GM18861 (cell line): ENCODE results near the gene AP4E1.
"Not testable (repeated sequence)": the region's sequence is repeated elsewhere in the genome, so short reads cannot be mapped to it uniquely, and the experiment has no call there.

Experiments
- ATAC-seq: cut with Tn5 transposase; IDR thresholded peaks from one replicate; pipeline ENCODE4 v1.9.1; 2021; ENCODE audit not compliant: unreplicated experiment

Gene AP4E1

DNA sequence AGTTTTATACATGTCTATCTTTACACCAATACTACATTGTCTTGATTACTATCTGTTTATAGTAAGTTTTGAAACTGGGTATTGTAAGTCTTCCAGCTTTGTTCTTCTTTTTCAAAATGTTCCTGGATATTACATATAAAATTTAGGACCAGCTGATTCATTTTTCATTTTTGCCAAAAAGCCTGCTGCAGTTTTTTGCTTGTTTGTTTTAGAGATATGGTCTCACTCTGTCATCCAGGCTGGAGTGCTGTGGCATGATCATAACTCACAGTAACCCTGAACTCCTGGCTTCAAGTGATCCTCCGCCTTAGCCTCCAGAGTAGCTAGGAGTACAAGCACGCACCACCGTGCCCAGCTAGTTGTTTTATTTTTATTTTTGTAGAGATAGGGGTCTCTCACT is 20.4 kb upstream of the AP4E1 start:
- ATAC-seq: no peak

DNA sequence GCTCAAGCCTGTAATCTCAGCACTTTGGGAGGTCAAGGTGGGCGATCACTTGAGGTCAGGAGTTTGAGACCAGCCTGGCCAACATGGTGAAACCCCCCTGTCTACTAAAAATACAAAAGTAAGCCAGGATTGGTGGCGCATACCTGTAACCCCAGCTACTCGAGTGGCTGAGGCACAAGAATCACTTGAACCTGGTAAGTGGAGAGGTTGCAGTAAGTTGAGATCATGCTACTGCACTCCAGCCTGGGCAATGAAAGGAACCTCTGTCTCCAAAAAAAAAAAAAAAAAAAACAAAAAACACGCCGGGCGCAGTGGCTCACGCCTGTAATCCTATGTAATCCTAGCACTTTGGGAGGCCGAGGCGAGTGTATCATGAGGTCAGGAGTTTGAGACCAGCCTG is 18.9 kb upstream of the AP4E1 start:
- ATAC-seq: no peak

- ATAC-seq: no peak
These were observed 17.7 kb upstream of the AP4E1 start for GRCh38 chr15:50890751-50891150.

GRCh38 chr15:50891159-50891558 is 17.3 kb upstream of the AP4E1 start:
- ATAC-seq: no peak

DNA sequence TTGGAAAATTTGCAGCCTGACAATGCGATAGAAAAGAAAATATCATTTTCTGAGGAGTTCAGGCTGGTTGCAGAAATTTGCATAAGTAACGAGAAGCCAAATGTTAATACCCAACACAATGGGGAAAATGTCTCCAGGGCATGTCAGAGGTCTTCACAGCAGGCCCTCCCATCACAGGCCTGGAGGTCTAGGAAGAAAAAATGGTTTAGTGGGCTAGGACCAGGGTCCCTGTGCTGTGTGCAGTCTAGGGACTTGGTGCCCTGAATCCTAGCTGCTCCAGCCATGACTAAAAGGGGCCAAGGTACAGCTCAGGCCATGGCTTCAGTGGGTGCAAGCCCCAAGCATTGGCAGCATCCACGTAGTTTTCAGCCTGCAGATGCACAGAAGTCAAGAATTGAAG is 14.5 kb upstream of the AP4E1 start:
- ATAC-seq: no peak

DNA sequence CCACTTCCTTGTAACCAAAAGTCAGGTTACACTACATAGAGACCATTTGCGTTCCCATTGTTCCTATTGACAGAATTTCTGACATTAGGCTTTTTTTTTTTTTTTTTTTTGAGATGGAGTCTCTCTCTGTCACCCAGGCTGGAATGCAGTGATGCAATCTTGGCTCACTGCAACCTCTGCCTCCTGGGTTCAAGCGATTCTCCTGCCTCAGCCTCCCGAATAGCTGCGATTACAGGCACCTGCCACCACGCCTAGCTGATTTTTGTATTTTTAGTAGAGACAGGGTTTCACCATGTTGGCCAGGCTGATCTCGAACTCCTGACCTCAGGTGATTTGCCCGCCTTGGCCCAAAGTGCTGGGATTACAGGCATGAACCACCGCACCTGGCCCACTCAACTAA is 7.1 kb upstream of the AP4E1 start:
- ATAC-seq: not testable (repeated sequence)

GRCh38 chr15:50904211-50904610 is 4.3 kb upstream of the AP4E1 start:
- ATAC-seq: no peak

GRCh38 chr15:50905055-50905454 is 3.4 kb upstream of the AP4E1 start:
- ATAC-seq: no peak

GRCh38 chr15:50906954-50907600 is 1.4 kb upstream of the AP4E1 start:
- peak; percentile 67 for ATAC-seq

DNA sequence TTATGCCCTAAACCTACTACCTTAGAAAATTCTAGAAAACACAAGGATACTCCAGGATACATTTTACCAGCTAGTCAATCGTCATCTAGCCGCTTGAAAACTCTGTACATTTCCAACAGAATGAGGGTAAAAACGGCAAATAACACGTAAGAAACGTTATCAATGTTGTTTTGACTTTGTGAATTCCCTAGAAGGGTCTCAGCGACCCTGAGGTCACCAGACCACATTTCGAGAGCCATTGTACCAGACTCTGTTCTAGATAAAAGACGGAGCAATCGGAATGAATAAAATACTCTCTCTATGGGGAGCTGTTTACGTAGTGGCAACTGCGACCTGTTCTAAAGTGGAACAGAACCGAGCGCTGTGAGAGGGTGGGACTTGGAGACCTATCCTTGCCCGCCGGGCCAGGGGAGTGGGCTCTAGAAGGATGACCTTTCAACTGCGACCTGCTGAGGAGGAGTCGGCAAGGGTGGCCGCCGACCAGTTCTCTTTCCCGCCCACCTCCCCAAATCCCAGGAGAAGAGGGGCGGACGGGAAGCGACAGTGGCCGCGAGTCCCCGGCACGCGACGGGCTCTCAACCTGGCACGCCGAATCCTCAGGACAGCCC is 778 bp upstream of the AP4E1 start:
- ATAC-seq: peak; percentile 8

GRCh38 chr15:50909010-50909317 is 481 bp downstream of the AP4E1 start:
- ATAC-seq: no peak

DNA sequence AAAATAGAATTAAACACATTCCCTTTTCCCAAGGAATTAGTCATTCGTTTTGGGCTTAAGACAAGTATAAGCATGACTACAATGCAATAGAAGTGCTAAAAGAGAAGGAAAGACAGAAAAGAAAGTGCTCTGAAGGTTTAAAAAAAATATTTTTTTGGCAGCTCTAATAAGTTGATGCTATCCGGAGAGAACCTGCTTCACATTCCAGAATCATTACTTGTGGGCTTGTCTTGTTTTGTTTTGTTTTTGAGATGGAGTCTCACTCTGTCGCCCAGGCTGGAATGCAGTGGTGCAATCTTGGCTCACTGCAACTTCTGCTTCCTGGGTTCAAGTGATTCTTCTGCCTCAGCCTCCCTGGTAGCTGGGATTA is 1.9 kb downstream of the AP4E1 start:
- ATAC-seq: not testable (repeated sequence)

DNA sequence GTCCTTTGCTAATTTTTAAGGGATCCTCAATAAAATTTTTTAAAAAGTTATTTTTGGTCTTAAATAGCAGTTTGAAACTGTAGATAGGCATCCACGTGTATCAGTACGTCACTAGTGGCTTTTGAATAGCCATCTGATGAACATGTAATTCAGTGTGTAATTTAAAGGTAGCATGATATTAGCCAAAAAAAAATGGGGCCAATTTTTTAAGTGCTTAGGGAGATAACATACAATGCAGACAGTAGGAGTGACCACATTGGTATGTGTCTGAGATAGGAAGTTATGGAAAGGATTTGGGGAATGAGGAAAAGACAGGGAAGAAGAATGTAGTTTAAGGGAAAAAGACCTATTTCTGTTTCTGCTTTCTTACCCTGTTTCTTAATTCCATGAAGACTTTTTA is 2.5 kb downstream of the AP4E1 start:
- no peak for ATAC-seq

DNA sequence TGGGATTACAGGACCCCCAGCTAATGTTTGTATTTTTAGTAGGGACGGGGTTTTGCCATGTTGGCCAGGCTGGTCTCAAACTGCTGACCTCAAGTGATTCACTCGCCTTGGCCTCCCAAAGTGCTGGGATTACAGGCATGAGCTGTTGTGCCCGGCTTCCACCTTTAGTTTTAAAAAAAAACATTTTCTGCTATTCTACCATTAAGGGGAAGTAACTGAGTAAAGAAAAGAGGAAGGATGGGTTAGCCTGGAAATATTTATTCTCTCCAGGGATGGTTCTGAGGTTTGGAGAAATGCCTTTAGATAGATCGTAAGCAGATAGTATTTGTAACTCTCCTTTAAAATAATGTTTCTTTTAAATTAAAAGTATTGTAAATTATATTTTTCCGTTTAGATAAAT is 3.1 kb downstream of the AP4E1 start:
- ATAC-seq: no peak

GRCh38 chr15:50916400-50916799 is 7.9 kb downstream of the AP4E1 start:
- ATAC-seq: no peak

GRCh38 chr15:50919359-50919758 is 10.9 kb downstream of the AP4E1 start:
- not testable (repeated sequence) for ATAC-seq

DNA sequence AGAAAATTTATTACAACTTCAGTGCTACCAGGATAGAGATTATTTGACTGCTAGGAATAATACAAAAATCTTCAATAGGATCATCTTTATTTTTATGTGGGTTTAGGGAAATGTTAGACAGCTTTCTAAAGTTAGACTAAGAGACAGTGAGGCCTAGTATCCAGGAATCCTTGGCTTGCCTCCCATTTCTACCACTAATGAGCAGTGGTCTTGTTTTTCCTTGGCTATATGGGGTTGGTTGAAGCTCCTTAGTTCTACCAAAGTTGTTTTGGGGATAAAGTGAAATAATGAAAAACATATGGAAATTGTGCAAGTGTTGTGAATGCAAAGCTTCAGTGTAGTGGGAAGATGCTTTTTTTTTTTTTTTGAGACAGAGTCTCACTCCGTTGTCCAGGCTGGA is 16.8 kb downstream of the AP4E1 start:
- ATAC-seq: no peak

DNA sequence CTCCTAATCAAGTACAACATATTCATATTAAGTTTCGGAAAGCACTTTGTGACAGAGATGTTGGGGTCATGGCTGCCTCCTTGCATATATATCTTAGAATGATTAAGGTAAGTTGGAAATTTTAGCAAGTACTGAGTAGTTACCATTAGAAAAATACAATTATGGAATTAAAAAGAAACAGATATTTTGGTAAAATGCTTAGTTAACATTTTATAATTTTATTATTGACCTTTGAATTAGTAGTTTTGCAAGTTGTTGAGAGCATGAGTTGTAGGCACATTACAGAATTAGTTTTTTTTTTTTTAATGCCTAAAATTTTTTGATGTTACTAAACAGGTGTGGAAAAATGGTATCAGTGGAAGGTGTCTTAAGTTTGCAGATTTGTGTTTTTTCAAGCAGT is 20.6 kb downstream of the AP4E1 start:
- ATAC-seq: no peak

- ATAC-seq: no peak
These were observed 22.3 kb downstream of the AP4E1 start for GRCh38 chr15:50930792-50931191.

DNA sequence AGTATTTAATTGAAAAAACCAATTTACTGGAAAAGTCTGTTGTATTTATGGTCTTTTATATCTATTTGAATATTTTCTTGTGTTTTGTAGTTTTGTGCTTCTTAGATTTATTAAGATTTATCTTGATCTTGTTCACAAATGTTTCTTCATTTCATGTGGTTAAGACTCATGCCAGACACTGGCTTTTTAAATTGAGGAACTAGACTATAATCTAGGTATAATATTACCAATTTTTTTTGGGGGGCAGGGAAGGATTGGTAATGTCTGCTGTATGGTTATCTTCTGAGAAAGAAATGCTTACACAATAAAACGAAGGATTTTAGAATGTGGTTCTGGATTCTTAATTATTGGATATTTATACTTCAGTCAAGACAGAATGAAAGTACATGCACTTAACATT is 24.9 kb downstream of the AP4E1 start:
- no peak for ATAC-seq

GRCh38 chr15:50938525-50938924 is 30.0 kb downstream of the AP4E1 start:
- ATAC-seq: no peak

DNA sequence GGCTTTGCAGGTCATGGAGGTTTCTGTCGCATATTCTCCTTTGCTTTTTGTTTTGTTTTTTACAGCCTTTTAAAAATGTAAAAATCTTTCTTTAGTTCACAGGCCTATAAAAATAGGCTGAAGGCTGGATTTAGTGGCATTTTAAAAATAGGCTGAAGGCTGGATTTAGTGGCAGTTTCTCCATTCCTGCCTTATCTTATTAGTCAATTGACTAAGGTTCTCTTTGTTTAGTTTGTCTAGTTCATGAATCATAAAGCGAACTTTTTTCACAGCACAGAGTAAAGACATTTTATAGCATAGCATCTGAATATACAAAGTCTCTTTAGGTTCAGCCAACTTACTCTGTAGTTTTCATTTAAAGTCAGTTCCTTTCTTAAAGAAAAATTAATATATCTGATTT is 31.4 kb downstream of the AP4E1 start:
- ATAC-seq: no peak

DNA sequence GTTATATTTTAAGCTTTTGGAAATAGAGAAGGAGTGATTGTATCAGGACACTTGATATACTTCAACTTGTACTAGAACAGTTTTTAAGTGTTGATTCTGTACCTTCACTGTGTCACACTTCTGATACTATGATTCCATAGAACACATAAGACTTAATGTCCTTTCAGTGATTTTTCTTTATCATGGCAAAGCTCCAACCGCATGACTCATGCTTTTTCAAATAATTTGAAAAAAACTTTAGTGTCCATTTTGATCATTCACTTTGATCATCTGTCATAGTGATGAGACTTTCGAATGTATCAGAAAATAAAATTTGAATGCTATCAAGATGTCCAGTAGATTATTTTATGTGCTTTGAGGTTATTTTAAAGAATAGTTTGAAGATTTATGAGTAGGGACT is 32.0 kb downstream of the AP4E1 start:
- no peak for ATAC-seq
